ENCODE measurements around the gene INPP5D. TPM values are rescaled to one million over a fixed set of nuclear protein-coding genes. Genes with fewer than 3 reads are reported as not detected.

The INPP5D gene
- total and polyA plus RNA-seq, 8 donors, result 3.7 to 564 (median 8.5) TPM

DNA sequence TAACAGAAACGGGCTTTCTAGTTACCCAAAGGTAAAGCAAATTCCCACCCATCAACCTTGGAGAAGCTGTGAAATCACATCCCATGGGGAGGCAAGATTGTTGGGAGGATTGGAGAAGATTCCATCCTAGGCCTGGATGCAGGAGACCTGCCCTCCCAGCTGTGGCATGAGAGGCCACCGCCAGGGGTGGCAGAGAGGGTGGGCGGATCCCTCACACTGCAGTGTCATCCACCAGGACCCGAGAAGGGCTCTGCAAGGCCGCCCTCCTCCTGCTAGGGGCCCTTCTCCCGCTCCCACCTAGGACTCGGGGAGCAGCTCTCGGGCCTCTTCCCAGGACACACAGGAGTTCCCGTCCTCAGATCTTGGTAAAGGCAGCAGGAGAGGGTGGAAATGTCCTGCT lies 175.8 kb downstream of the INPP5D start:
- Histone ChIP-seq H3K36me3 (no peaks in the 10 kb centered on the region), H3K4me1 (peaks cover 0 to 6% (median 3%) of the 10 kb centered on the region in 4 donors), H3K9me3 (no peaks in the 10 kb centered on the region), H3K27me3 (no peaks in the 10 kb centered on the region), H3K4me3 (no peak overlapping the region), H3K27ac (no peak overlapping the region)
- no peak for TF ChIP-seq EP300 (IDR thresholded peaks at IDR 0.05)
- TF ChIP-seq CTCF (IDR thresholded peaks at IDR 0.05), result no peak
- TF ChIP-seq POLR2AphosphoS5 (IDR thresholded peaks at IDR 0.05), result no peak
- TF ChIP-seq POLR2A (IDR thresholded peaks at IDR 0.05), result no peak
- DNase-seq, result no peak
- WGBS, 5 donors, result 58 to 73% (median 67%) methylated on average over 8 to 9 of the region's 9 CpGs
- intact Hi-C loops (cut with DNase I; ENCODE audit: low total_unique reads), result no loop called here

GRCh38 chr2:233236820-233237589 lies 176.9 kb downstream of the INPP5D start:
- WGBS, 5 donors, result 74 to 89% (median 83%) methylated on average over 7 of the region's 7 CpGs
- TF ChIP-seq POLR2A (IDR thresholded peaks at IDR 0.05), result no peak
- TF ChIP-seq CTCF (IDR thresholded peaks at IDR 0.05), result no peak
- no peak for TF ChIP-seq EP300 (IDR thresholded peaks at IDR 0.05)
- no peak for TF ChIP-seq POLR2AphosphoS5 (IDR thresholded peaks at IDR 0.05)
- intact Hi-C loops (cut with DNase I; ENCODE audit: low total_unique reads), result no loop called here

DNA sequence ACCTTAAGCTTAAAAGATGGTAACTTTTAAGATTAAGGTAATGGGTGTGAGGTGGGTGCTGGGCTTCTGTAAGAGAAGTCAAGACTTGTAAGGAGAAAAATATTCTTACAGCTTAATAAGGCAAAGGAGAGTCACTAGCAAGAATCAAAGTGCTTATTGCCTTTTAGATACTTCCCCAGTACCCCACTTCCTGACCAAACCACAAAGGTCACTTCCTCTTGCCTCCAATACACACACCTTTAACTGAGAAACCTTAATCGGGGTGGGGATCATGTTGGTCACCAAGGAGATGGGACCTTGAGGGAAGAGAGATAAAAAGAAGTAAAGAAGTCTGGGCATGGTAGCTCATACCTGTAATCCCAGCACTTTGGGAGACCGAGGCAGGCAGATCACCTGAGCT lies 180.8 kb downstream of the INPP5D start:
- Histone ChIP-seq H3K4me3 (no peak overlapping the region), H3K36me3 (no peaks in the 10 kb centered on the region), H3K27me3 (no peaks in the 10 kb centered on the region), H3K4me1 (peaks cover 0 to 36% (median 8%) of the 10 kb centered on the region in 4 donors), H3K27ac (no peak overlapping the region), H3K9me3 (no peaks in the 10 kb centered on the region)
- DNase-seq, result peak in 1 of 2 donors; percentile 30
- intact Hi-C loops (cut with DNase I; ENCODE audit: low total_unique reads), result loop anchor here (10.0 kb wide), 1 partner anchor 636 kb away; no protein-coding TSS in a partner anchor
- TF ChIP-seq CTCF (IDR thresholded peaks at IDR 0.05) (no peak), POLR2AphosphoS5 (IDR thresholded peaks at IDR 0.05) (no peak), EP300 (IDR thresholded peaks at IDR 0.05) (no peak)
- WGBS, 5 donors, result 53 to 68% (median 57%) methylated on average over 1 to 2 of the region's 2 CpGs

More at GRCh38 chr2:233236820-233237589, 176.9 kb downstream of the INPP5D start:
- Histone ChIP-seq H3K27ac (no peak overlapping the region), H3K4me3 (no peak overlapping the region), H3K36me3 (no peaks in the 10 kb centered on the region), H3K27me3 (no peaks in the 10 kb centered on the region), H3K4me1 (peaks cover 0 to 13% (median 6%) of the 10 kb centered on the region in 4 donors), H3K9me3 (no peaks in the 10 kb centered on the region)
- no peak for DNase-seq

DNA sequence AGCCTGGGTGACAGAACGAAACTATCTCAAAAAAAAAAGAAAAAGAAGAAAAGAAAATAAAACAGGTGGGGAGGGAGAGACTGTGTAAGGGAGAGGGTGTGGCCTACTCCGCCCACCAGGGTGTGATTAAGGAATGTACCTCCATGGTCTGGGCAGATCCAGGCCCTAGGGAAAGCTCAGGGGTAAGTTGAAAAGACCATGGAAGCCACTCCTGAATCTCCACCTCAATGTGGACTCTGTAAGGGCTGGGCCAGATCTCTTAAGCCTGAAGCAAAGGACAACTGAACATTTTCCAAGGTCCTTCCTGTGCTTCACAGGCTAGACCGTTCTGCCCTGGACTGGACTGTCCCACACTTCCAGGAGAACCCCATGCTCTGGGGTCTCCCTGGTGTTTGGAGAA lies 181.7 kb downstream of the INPP5D start:
- WGBS, 5 donors, result 50 to 76% (median 58%) methylated on average over 3 of the region's 3 CpGs
- Histone ChIP-seq H3K27ac (peak overlapping the region in 4 of 5 donors; percentile 8 to 74 (median 42)), H3K9me3 (no peaks in the 10 kb centered on the region), H3K4me3 (no peak overlapping the region), H3K27me3 (no peaks in the 10 kb centered on the region), H3K36me3 (no peaks in the 10 kb centered on the region), H3K4me1 (peaks cover 0 to 36% (median 8%) of the 10 kb centered on the region in 4 donors)
- TF ChIP-seq POLR2AphosphoS5 (IDR thresholded peaks at IDR 0.05) (no peak), EP300 (IDR thresholded peaks at IDR 0.05) (no peak), POLR2A (IDR thresholded peaks at IDR 0.05) (no peak), CTCF (IDR thresholded peaks at IDR 0.05) (no peak)
- intact Hi-C loops (cut with DNase I; ENCODE audit: low total_unique reads), result loop anchor here (10.0 kb wide), 1 partner anchor 637 kb away; no protein-coding TSS in a partner anchor
- DNase-seq, result peak; percentile 31 to 44

Data from stomach (tissue), 9 donors.